ENCODE data around the gene CPSF6.
A peak's percentile ranks its signal among the peaks of the same experiment; 100 is the strongest.

CPSF6 gene

GRCh38 chr12:69269736-69270135 lies 30.4 kb downstream of the CPSF6 start:
- H3K4me3 ChIP-seq (ENCODE audit: low read length) = no peak overlapping the region
- H3K9ac ChIP-seq (ENCODE audit: low read length) = no peak overlapping the region
- H2AFZ ChIP-seq (ENCODE audit: low read depth, low read length) = no peak overlapping the region
- no peaks in the 10 kb centered on the region for H3K9me3 ChIP-seq (ENCODE audit: insufficient read depth, low read length)
- no peaks in the 10 kb centered on the region for H4K20me1 ChIP-seq (ENCODE audit: insufficient read depth, low read length)
- H3K4me1 ChIP-seq (ENCODE audit: low read length) = peaks cover 28% of the 10 kb centered on the region
- H3K27me3 ChIP-seq (ENCODE audit: low read depth, low read length) = no peaks in the 10 kb centered on the region
- peaks cover 57% of the 10 kb centered on the region for H3K36me3 ChIP-seq (replicated peaks; ENCODE audit: low read depth, low read length)
- H3K27ac ChIP-seq (ENCODE audit: low read length) = no peak overlapping the region
- H3K4me2 ChIP-seq (ENCODE audit: low read length) = no peak overlapping the region
- TF ChIP-seq CTCF (IDR thresholded peaks at IDR 0.05; ENCODE audit: low read depth, low read length) (no peak), EZH2phosphoT487 (IDR thresholded peaks at IDR 0.05; ENCODE audit: low read depth) (no peak)
- H3K79me2 ChIP-seq (ENCODE audit: low read length) = no peaks in the 10 kb centered on the region; the same call in 1 of the 2 replicates

GRCh38 chr12:69272511-69272910 lies 33.1 kb downstream of the CPSF6 start:
- no peaks in the 10 kb centered on the region for H4K20me1 ChIP-seq (ENCODE audit: insufficient read depth, low read length)
- H3K27ac ChIP-seq (ENCODE audit: low read length) = peak overlapping the region; percentile 54
- H2AFZ ChIP-seq (ENCODE audit: low read depth, low read length) = no peak overlapping the region
- peaks cover 41% of the 10 kb centered on the region for H3K36me3 ChIP-seq (replicated peaks; ENCODE audit: low read depth, low read length)
- H3K9me3 ChIP-seq (ENCODE audit: insufficient read depth, low read length) = no peaks in the 10 kb centered on the region
- no peaks in the 10 kb centered on the region; the same call in 1 of the 2 replicates for H3K79me2 ChIP-seq (ENCODE audit: low read length)
- H3K27me3 ChIP-seq (ENCODE audit: low read depth, low read length) = no peaks in the 10 kb centered on the region
- no peak overlapping the region for H3K9ac ChIP-seq (ENCODE audit: low read length)
- H3K4me2 ChIP-seq (ENCODE audit: low read length) = peak overlapping the region; percentile 42
- H3K4me1 ChIP-seq (ENCODE audit: low read length) = peaks cover 28% of the 10 kb centered on the region
- peak overlapping the region; percentile 21; the same call in 1 of the 2 replicates for H3K4me3 ChIP-seq (ENCODE audit: low read length)
- no peak for TF ChIP-seq EZH2phosphoT487 (IDR thresholded peaks at IDR 0.05; ENCODE audit: low read depth)
- TF ChIP-seq CTCF (IDR thresholded peaks at IDR 0.05; ENCODE audit: low read depth, low read length) = no peak

- H3K36me3 ChIP-seq (replicated peaks; ENCODE audit: low read depth, low read length) = peaks cover 32% of the 10 kb centered on the region
- no peak for TF ChIP-seq EZH2phosphoT487 (IDR thresholded peaks at IDR 0.05; ENCODE audit: low read depth)
- TF ChIP-seq CTCF (IDR thresholded peaks at IDR 0.05; ENCODE audit: low read depth, low read length) = no peak
- H3K4me1 ChIP-seq (ENCODE audit: low read length) = peaks cover 28% of the 10 kb centered on the region
- no peak overlapping the region for H3K27ac ChIP-seq (ENCODE audit: low read length)
- no peak overlapping the region for H3K4me3 ChIP-seq (ENCODE audit: low read length)
- H3K79me2 ChIP-seq (ENCODE audit: low read length) = no peaks in the 10 kb centered on the region; the same call in 1 of the 2 replicates
- H4K20me1 ChIP-seq (ENCODE audit: insufficient read depth, low read length) = no peaks in the 10 kb centered on the region
- no peaks in the 10 kb centered on the region for H3K9me3 ChIP-seq (ENCODE audit: insufficient read depth, low read length)
- no peaks in the 10 kb centered on the region for H3K27me3 ChIP-seq (ENCODE audit: low read depth, low read length)
- no peak overlapping the region for H2AFZ ChIP-seq (ENCODE audit: low read depth, low read length)
- H3K4me2 ChIP-seq (ENCODE audit: low read length) = no peak overlapping the region
- H3K9ac ChIP-seq (ENCODE audit: low read length) = no peak overlapping the region
Measured at GRCh38 chr12:69274861-69275260, 35.5 kb downstream of the CPSF6 start.

GRCh38 chr12:69275471-69275891 lies 36.1 kb downstream of the CPSF6 start:
- no peaks in the 10 kb centered on the region for H3K27me3 ChIP-seq (ENCODE audit: low read depth, low read length)
- no peak overlapping the region for H3K4me2 ChIP-seq (ENCODE audit: low read length)
- no peaks in the 10 kb centered on the region; the same call in 1 of the 2 replicates for H3K79me2 ChIP-seq (ENCODE audit: low read length)
- no peak overlapping the region for H2AFZ ChIP-seq (ENCODE audit: low read depth, low read length)
- H3K4me1 ChIP-seq (ENCODE audit: low read length) = peaks cover 28% of the 10 kb centered on the region
- TF ChIP-seq EZH2phosphoT487 (IDR thresholded peaks at IDR 0.05; ENCODE audit: low read depth) (no peak), CTCF (IDR thresholded peaks at IDR 0.05; ENCODE audit: low read depth, low read length) (no peak)
- H3K9me3 ChIP-seq (ENCODE audit: insufficient read depth, low read length) = no peaks in the 10 kb centered on the region
- H4K20me1 ChIP-seq (ENCODE audit: insufficient read depth, low read length) = no peaks in the 10 kb centered on the region
- no peak overlapping the region for H3K4me3 ChIP-seq (ENCODE audit: low read length)
- H3K9ac ChIP-seq (ENCODE audit: low read length) = no peak overlapping the region
- H3K36me3 ChIP-seq (replicated peaks; ENCODE audit: low read depth, low read length) = peaks cover 26% of the 10 kb centered on the region
- H3K27ac ChIP-seq (ENCODE audit: low read length) = no peak overlapping the region
